Duodenal mucosa (tissue), 2 donors: Measurements from ENCODE around the gene SPATA3.
A peak's percentile ranks its signal among the peaks of the same experiment; 100 is the strongest.
"Not testable (repeated sequence)": the region's sequence is repeated elsewhere in the genome, so short reads cannot be mapped to it uniquely, and the experiment has no call there.

Experiments used
- H3K27ac ChIP-seq: one replicate; pipeline ENCODE4 v1.7.0; 2013; ENCODE audit warnings: low read depth, low read length
- H3K27me3 ChIP-seq, 2 donors: one replicate each; pipeline ENCODE4 v1.7.0; 2013; ENCODE audit warnings: low read length in 2 of 2, control low read depth in 1 of 2; ENCODE audit not compliant: insufficient read depth in 2 of 2, control insufficient read depth in 1 of 2
- H3K36me3 ChIP-seq, 2 donors: one replicate each; pipeline ENCODE4 v1.7.0; 2013; ENCODE audit warnings: low read length in 2 of 2, control low read depth in 1 of 2; ENCODE audit not compliant: insufficient read depth in 2 of 2, control insufficient read depth in 1 of 2
- H3K4me1 ChIP-seq, 2 donors: one replicate each; pipeline ENCODE4 v1.7.0; 2013; ENCODE audit warnings: low read length in 2 of 2, control low read depth in 1 of 2; ENCODE audit not compliant: insufficient read depth in 2 of 2, control insufficient read depth in 1 of 2
- H3K4me3 ChIP-seq, 2 donors: one replicate each; pipeline ENCODE4 v1.7.0; 2013; ENCODE audit warnings: low read length in 2 of 2, low read depth in 1 of 2
- H3K9ac ChIP-seq, 2 donors: one replicate each; pipeline ENCODE4 v1.7.0; 2013; ENCODE audit warnings: low read length in 2 of 2, low read depth in 1 of 2
- H3K9me3 ChIP-seq, 2 donors: one replicate each; pipeline ENCODE4 v1.7.0; 2013; ENCODE audit warnings: low read length in 2 of 2, control low read depth in 1 of 2; ENCODE audit not compliant: control insufficient read depth in 1 of 2

SPATA3 gene

GRCh38 chr2:230968314-230968713, 27.6 kb upstream of the SPATA3 start:
- not testable (repeated sequence) for H3K9ac ChIP-seq, H3K9me3 ChIP-seq, H3K27ac ChIP-seq, H3K27me3 ChIP-seq, H3K4me1 ChIP-seq, H3K36me3 ChIP-seq
- H3K4me3 ChIP-seq = peak overlapping the region in 1 of 2 donors; percentile 80

GRCh38 chr2:230968921-230969658, 26.8 kb upstream of the SPATA3 start:
- peak overlapping the region; percentile 56 to 80 for H3K4me3 ChIP-seq
- H3K36me3 ChIP-seq = no peaks in the 10 kb centered on the region
- H3K27ac ChIP-seq = peak overlapping the region; percentile 3
- H3K9ac ChIP-seq = peak overlapping the region in 1 of 2 donors; percentile 72
- peaks cover 0 to 5% of the 10 kb centered on the region in 2 donors for H3K4me1 ChIP-seq
- H3K9me3 ChIP-seq = no peaks in the 10 kb centered on the region
- H3K27me3 ChIP-seq = no peaks in the 10 kb centered on the region

- Histone ChIP-seq H3K36me3 (no peaks in the 10 kb centered on the region), H3K27ac (no peak overlapping the region), H3K9ac (peak overlapping the region in 1 of 2 donors; percentile 72), H3K27me3 (no peaks in the 10 kb centered on the region), H3K9me3 (no peaks in the 10 kb centered on the region), H3K4me3 (peak overlapping the region; percentile 56 to 80), H3K4me1 (peaks cover 0 to 5% of the 10 kb centered on the region in 2 donors)
Measured at GRCh38 chr2:230969659-230970015, 26.3 kb upstream of the SPATA3 start.

GRCh38 chr2:230972046-230972445, 23.9 kb upstream of the SPATA3 start:
- Histone ChIP-seq H3K4me3 (no peak overlapping the region), H3K27me3 (no peaks in the 10 kb centered on the region), H3K36me3 (no peaks in the 10 kb centered on the region), H3K4me1 (peaks cover 0 to 5% of the 10 kb centered on the region in 2 donors), H3K27ac (no peak overlapping the region), H3K9me3 (no peaks in the 10 kb centered on the region), H3K9ac (no peak overlapping the region)

GRCh38 chr2:230974096-230974913, 21.6 kb upstream of the SPATA3 start:
- H3K27ac ChIP-seq = no peak overlapping the region
- no peak overlapping the region for H3K4me3 ChIP-seq
- H3K4me1 ChIP-seq = no peaks in the 10 kb centered on the region
- H3K36me3 ChIP-seq = no peaks in the 10 kb centered on the region
- no peak overlapping the region for H3K9ac ChIP-seq
- no peaks in the 10 kb centered on the region for H3K9me3 ChIP-seq
- H3K27me3 ChIP-seq = no peaks in the 10 kb centered on the region

- H3K27ac ChIP-seq = no peak overlapping the region
- H3K27me3 ChIP-seq = no peaks in the 10 kb centered on the region
- no peaks in the 10 kb centered on the region for H3K9me3 ChIP-seq
- H3K9ac ChIP-seq = no peak overlapping the region
- H3K36me3 ChIP-seq = no peaks in the 10 kb centered on the region
- H3K4me1 ChIP-seq = no peaks in the 10 kb centered on the region
- H3K4me3 ChIP-seq = no peak overlapping the region
Measured at GRCh38 chr2:230975927-230976326, 20.0 kb upstream of the SPATA3 start.

GRCh38 chr2:230976671-230977171, 19.2 kb upstream of the SPATA3 start:
- Histone ChIP-seq H3K4me3 (no peak overlapping the region), H3K9me3 (no peaks in the 10 kb centered on the region), H3K27me3 (no peaks in the 10 kb centered on the region), H3K4me1 (no peaks in the 10 kb centered on the region), H3K27ac (no peak overlapping the region), H3K9ac (no peak overlapping the region), H3K36me3 (no peaks in the 10 kb centered on the region)

- Histone ChIP-seq H3K4me3 (no peak overlapping the region), H3K27ac (no peak overlapping the region), H3K9ac (no peak overlapping the region), H3K4me1 (no peaks in the 10 kb centered on the region), H3K9me3 (no peaks in the 10 kb centered on the region), H3K36me3 (no peaks in the 10 kb centered on the region), H3K27me3 (no peaks in the 10 kb centered on the region)
Measured at GRCh38 chr2:230980468-230980867, 15.5 kb upstream of the SPATA3 start.

GRCh38 chr2:230981704-230982103, 14.2 kb upstream of the SPATA3 start:
- Histone ChIP-seq H3K9ac (no peak overlapping the region), H3K9me3 (no peaks in the 10 kb centered on the region), H3K36me3 (no peaks in the 10 kb centered on the region), H3K27ac (no peak overlapping the region), H3K4me1 (peaks cover 0 to 3% of the 10 kb centered on the region in 2 donors), H3K27me3 (no peaks in the 10 kb centered on the region), H3K4me3 (no peak overlapping the region)

- no peak overlapping the region for H3K27ac ChIP-seq
- H3K27me3 ChIP-seq = no peaks in the 10 kb centered on the region
- no peaks in the 10 kb centered on the region for H3K9me3 ChIP-seq
- no peak overlapping the region for H3K4me3 ChIP-seq
- H3K9ac ChIP-seq = no peak overlapping the region
- peaks cover 4 to 7% of the 10 kb centered on the region in 2 donors for H3K4me1 ChIP-seq
- H3K36me3 ChIP-seq = no peaks in the 10 kb centered on the region
Measured at GRCh38 chr2:230982126-230982525, 13.8 kb upstream of the SPATA3 start.
